ENCODE results near the gene CAMTA1.

Gene CAMTA1

DNA sequence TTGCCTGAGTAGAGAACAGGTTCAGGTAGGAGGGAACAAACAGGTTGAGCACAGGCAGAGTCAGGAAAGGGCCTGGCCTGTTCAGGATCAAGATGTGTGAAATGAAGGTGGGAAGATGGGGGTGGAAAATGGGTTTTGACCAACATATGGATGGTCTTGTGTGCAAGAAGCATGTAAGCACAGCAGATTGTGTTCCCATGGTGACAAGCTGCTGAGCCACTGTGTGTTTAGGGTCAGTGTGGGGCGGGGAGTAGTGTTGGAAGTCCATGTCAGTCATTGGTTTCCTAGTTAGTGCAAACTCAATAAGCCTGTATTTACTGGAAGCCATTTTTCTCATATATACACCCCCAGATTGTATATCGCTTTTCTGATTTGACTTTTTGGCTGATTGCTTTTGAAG is 111.9 kb downstream of the CAMTA1 start:
- POLR2A ChIA-PET, result no interaction called here
- CTCF ChIA-PET, result interaction anchor here (0.6 kb wide), 1 partner anchor 10 kb away, joined by 3 read pairs; no protein-coding TSS in a partner anchor
- Histone ChIP-seq H3K36me3 (ENCODE audit: control insufficient read depth in 2 of 2, insufficient read depth in 1 of 2, low read length in 2 of 2) (no peaks in the 10 kb centered on the region), H3K4me1 (ENCODE audit: control insufficient read depth, insufficient read depth, low read length) (no peaks in the 10 kb centered on the region), H3K27ac (ENCODE audit: extremely low read depth, low read depth, low read length) (no peak overlapping the region), H3K4me3 (ENCODE audit: low read depth, low read length) (no peak overlapping the region), H3K9me3 (ENCODE audit: control insufficient read depth, insufficient read depth, low read depth, low read length) (no peaks in the 10 kb centered on the region)
- no peak for TF ChIP-seq ZXDB (tag by site-specific recombination; IDR thresholded peaks at IDR 0.05)
- TF ChIP-seq, protein P1, sequence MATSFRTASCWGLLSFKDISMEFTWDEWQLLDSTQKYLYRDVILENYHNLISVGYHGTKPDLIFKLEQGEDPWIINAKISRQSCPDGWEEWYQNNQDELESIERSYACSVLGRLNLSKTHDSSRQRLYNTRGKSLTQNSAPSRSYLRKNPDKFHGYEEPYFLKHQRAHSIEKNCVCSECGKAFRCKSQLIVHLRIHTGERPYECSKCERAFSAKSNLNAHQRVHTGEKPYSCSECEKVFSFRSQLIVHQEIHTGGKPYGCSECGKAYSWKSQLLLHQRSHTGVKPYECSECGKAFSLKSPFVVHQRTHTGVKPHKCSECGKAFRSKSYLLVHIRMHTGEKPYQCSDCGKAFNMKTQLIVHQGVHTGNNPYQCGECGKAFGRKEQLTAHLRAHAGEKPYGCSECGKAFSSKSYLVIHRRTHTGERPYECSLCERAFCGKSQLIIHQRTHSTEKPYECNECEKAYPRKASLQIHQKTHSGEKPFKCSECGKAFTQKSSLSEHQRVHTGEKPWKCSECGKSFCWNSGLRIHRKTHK (tag by site-specific recombination; IDR thresholded peaks at IDR 0.05), result no peak
- TF ChIP-seq ZNF654 (tag by site-specific recombination; IDR thresholded peaks at IDR 0.05; ENCODE audit: low read depth), result no peak
- no peak for TF ChIP-seq HOXC10 (CRISPR knock-in tag; IDR thresholded peaks at IDR 0.05)
- TF ChIP-seq, protein P2, sequence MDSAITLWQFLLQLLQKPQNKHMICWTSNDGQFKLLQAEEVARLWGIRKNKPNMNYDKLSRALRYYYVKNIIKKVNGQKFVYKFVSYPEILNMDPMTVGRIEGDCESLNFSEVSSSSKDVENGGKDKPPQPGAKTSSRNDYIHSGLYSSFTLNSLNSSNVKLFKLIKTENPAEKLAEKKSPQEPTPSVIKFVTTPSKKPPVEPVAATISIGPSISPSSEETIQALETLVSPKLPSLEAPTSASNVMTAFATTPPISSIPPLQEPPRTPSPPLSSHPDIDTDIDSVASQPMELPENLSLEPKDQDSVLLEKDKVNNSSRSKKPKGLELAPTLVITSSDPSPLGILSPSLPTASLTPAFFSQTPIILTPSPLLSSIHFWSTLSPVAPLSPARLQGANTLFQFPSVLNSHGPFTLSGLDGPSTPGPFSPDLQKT (IDR thresholded peaks at IDR 0.05; ENCODE audit: borderline replicate concordance, low read depth, low read length), result no peak
- TF ChIP-seq, protein P3, sequence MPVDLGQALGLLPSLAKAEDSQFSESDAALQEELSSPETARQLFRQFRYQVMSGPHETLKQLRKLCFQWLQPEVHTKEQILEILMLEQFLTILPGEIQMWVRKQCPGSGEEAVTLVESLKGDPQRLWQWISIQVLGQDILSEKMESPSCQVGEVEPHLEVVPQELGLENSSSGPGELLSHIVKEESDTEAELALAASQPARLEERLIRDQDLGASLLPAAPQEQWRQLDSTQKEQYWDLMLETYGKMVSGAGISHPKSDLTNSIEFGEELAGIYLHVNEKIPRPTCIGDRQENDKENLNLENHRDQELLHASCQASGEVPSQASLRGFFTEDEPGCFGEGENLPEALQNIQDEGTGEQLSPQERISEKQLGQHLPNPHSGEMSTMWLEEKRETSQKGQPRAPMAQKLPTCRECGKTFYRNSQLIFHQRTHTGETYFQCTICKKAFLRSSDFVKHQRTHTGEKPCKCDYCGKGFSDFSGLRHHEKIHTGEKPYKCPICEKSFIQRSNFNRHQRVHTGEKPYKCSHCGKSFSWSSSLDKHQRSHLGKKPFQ (tag by site-specific recombination; IDR thresholded peaks at IDR 0.05), result no peak
- TF ChIP-seq ZNF416 (tag by site-specific recombination; IDR thresholded peaks at IDR 0.05), result no peak
- TF ChIP-seq ZNF121 (tag by site-specific recombination; IDR thresholded peaks at IDR 0.05), result no peak
- no peak for TF ChIP-seq ZNF133 (tag by site-specific recombination; IDR thresholded peaks at IDR 0.05)
- no peak for TF ChIP-seq SETDB1 (IDR thresholded peaks at IDR 0.05; ENCODE audit: insufficient read length, low read length)
- no peak for TF ChIP-seq SALL2 (tag by site-specific recombination; IDR thresholded peaks at IDR 0.05; ENCODE audit: borderline replicate concordance)
- no peak for TF ChIP-seq ZNF777 (tag by site-specific recombination; IDR thresholded peaks at IDR 0.05; ENCODE audit: borderline replicate concordance)
- no peak for TF ChIP-seq ZNF621 (tag by site-specific recombination; IDR thresholded peaks at IDR 0.05)
- no peak for TF ChIP-seq KLF8 (tag by site-specific recombination; IDR thresholded peaks at IDR 0.05)
- TF ChIP-seq ZNF560 (tag by site-specific recombination; IDR thresholded peaks at IDR 0.05; ENCODE audit: borderline replicate concordance), result no peak
- TF ChIP-seq ZBTB48 (tag by site-specific recombination; IDR thresholded peaks at IDR 0.05), result no peak

DNA sequence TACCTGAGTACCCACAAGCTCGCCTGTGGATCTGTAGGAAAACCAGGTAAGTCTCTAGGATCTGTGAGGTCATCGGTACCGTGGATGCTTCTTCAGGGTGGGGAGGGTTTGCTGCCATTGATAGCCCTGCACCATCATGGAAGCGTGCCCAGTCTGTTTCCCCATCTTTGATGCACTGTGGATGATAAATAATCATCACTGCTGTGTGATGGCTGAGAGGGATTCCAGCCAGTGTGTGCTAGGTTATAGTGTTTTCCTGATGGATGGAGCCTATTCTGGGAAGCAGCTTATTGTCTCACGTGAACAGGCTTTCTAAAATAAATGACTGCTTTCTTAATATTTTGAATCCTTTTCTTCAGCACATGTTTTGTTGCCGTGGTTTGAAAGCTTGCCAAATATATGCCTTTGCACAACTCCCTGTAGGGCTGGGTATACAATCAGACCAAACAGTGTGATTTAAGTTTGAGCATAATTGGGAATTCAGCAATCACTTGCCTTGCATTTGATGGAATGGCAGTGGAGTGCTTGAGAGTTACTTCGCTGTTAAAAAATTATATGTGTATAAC is 113.8 kb downstream of the CAMTA1 start:
- CTCF ChIA-PET, result interaction anchor here (0.6 to 2.3 kb wide), 2 partner anchors 9 to 641 kb away, joined by 3 to 9 read pairs; no protein-coding TSS in a partner anchor
- no peaks in the 10 kb centered on the region for H3K36me3 ChIP-seq (ENCODE audit: control insufficient read depth in 2 of 2, insufficient read depth in 1 of 2, low read length in 2 of 2)
- no peaks in the 10 kb centered on the region for H3K4me1 ChIP-seq (ENCODE audit: control insufficient read depth, insufficient read depth, low read length)
- POLR2A ChIA-PET, result no interaction called here
- no peak overlapping the region for H3K27ac ChIP-seq (ENCODE audit: extremely low read depth, low read depth, low read length)
- H3K4me3 ChIP-seq (ENCODE audit: low read depth, low read length), result no peak overlapping the region
- TF ChIP-seq, protein P4, sequence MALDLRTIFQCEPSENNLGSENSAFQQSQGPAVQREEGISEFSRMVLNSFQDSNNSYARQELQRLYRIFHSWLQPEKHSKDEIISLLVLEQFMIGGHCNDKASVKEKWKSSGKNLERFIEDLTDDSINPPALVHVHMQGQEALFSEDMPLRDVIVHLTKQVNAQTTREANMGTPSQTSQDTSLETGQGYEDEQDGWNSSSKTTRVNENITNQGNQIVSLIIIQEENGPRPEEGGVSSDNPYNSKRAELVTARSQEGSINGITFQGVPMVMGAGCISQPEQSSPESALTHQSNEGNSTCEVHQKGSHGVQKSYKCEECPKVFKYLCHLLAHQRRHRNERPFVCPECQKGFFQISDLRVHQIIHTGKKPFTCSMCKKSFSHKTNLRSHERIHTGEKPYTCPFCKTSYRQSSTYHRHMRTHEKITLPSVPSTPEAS (tag by site-specific recombination; IDR thresholded peaks at IDR 0.05), result 0 out of 2 replicates have a peak, but pooled peaks have one; percentile 38
- TF ChIP-seq ZNF214 (tag by site-specific recombination; IDR thresholded peaks at IDR 0.05; ENCODE audit: borderline replicate concordance) (no peak), ZNF366 (tag by site-specific recombination; conservative IDR thresholded peaks at IDR 0.05) (no peak), SCRT1 (tag by site-specific recombination; IDR thresholded peaks at IDR 0.05; ENCODE audit: borderline replicate concordance) (no peak)
- H3K9me3 ChIP-seq (ENCODE audit: control insufficient read depth, insufficient read depth, low read depth, low read length), result no peaks in the 10 kb centered on the region

Data from HEK293 (cell line).